B cell (primary cell): ENCODE results near the gene FAM53B. TPM values are rescaled to one million over a fixed set of nuclear protein-coding genes. Genes with fewer than 3 reads are reported as not detected.

Experiments
- ATAC-seq: fragments of 200-7000 bp; cut with Tn5 transposase; one replicate; pipeline ENCODE4 v1.10.0; 2021; ENCODE audit warnings: low read depth, mild to moderate bottlenecking, moderate number of reproducible peaks, moderate library complexity
- CTCF ChIA-PET: fragments of 350-600 bp; sonication (Branson Sonifier 250); formaldehyde crosslinking; loops from one replicate; lab custom pipeline; 2021; ENCODE audit warnings: antibody characterized with exemption, inconsistent platforms; lab: Charles Lee
- POLR2A ChIA-PET: fragments of 350-600 bp; sonication (Branson Sonifier 250); formaldehyde crosslinking; loops from one replicate; lab custom pipeline; 2021; ENCODE audit warnings: antibody characterized with exemption; lab: Charles Lee
- DNase-seq: peaks from one replicate; pipeline ENCODE4 v3.0.0; 2013
- H2AFZ ChIP-seq: 2 replicates; pipeline ENCODE4 v1.6.1; 2012; ENCODE audit warnings: mild to moderate bottlenecking, low read depth, low read length; ENCODE audit not compliant: insufficient read depth, poor library complexity, severe bottlenecking
- H3K27ac ChIP-seq, 2 donors: 1 replicate in 1 of 2; 2 replicates in 1 of 2; pipeline ENCODE4 v1.5.1; 2012 to 2013; ENCODE audit warnings: low read length in 2 of 2, mild to moderate bottlenecking in 2 of 2, moderate library complexity in 1 of 2
- H3K27me3 ChIP-seq, 4 experiments: fragments of 200-600 bp in 1 of 4; sonication (generic) in 1 of 4; replicated peaks in 1 of 4; 1 replicate in 2 of 4; 2 replicates in 2 of 4; pipeline versions ENCODE4 v1.6.1 to v1.7.0; 2013 to 2016; ENCODE audit warnings: low read length in 3 of 4, mild to moderate bottlenecking in 2 of 4, mixed read lengths in 1 of 4, moderate library complexity in 1 of 4; ENCODE audit not compliant: insufficient read depth in 4 of 4, control insufficient read depth in 3 of 4; ENCODE audit errors: control extremely low read depth in 1 of 4
- H3K36me3 ChIP-seq, 2 experiments: replicated peaks in 1 of 2; 1 replicate in 1 of 2; 2 replicates in 1 of 2; pipeline versions ENCODE4 v1.6.1 to v1.7.1; 2013; ENCODE audit warnings: low read length in 1 of 2; ENCODE audit not compliant: insufficient read depth in 2 of 2, control insufficient read depth in 1 of 2; ENCODE audit errors: control extremely low read depth in 1 of 2, extremely low read depth in 1 of 2
- H3K4me1 ChIP-seq, 2 donors: fragments of 200-600 bp in 1 of 2; sonication (generic) in 1 of 2; 1 replicate in 1 of 2; 2 replicates in 1 of 2; pipeline versions ENCODE4 v1.5.1 to v1.6.1; 2013 to 2017; ENCODE audit warnings: low read length in 2 of 2; ENCODE audit not compliant: control insufficient read depth in 2 of 2, insufficient read depth in 2 of 2
- H3K4me2 ChIP-seq: replicated peaks from 2 replicates; pipeline ENCODE3; 2012; ENCODE audit warnings: mild to moderate bottlenecking, low read depth, low read length; ENCODE audit not compliant: poor library complexity, severe bottlenecking
- H3K4me3 ChIP-seq, 5 experiments: fragments of 200-600 bp in 1 of 5; sonication (generic) in 1 of 5; 1 replicate in 3 of 5; 2 replicates in 2 of 5; pipeline versions ENCODE4 v1.5.1 to v1.7.0; 2011 to 2016; ENCODE audit warnings: low read length in 4 of 5, mild to moderate bottlenecking in 4 of 5, low read depth in 2 of 5, control low read depth in 1 of 5, moderate library complexity in 1 of 5; ENCODE audit not compliant: insufficient read depth in 1 of 5; ENCODE audit errors: control extremely low read depth in 1 of 5, extremely low read depth in 1 of 5
- H3K79me2 ChIP-seq: fragments of 200-600 bp; sonication (generic); one replicate; pipeline ENCODE4 v1.6.0; 2016; ENCODE audit warnings: low read length; ENCODE audit not compliant: control insufficient read depth, insufficient read depth
- H3K9ac ChIP-seq: fragments of 200-600 bp; sonication (generic); 2 replicates; pipeline ENCODE4 v1.6.1; 2017; ENCODE audit warnings: mild to moderate bottlenecking, low read length, moderate library complexity
- H3K9me3 ChIP-seq, 3 donors: one replicate each; pipeline versions ENCODE4 v1.6.1 to v1.7.1; 2013; ENCODE audit warnings: low read length in 2 of 3; ENCODE audit not compliant: control insufficient read depth in 2 of 3, insufficient read depth in 1 of 3; ENCODE audit errors: control extremely low read depth in 1 of 3
- H4K20me1 ChIP-seq: 2 replicates; pipeline ENCODE4 v1.6.0; 2012; ENCODE audit warnings: mild to moderate bottlenecking, low read length; ENCODE audit not compliant: insufficient read depth, control insufficient read depth, poor library complexity, severe bottlenecking
- H3K27ac Mint-ChIP-seq: one replicate; pipeline ENCODE4 v1.8.0; 2021; ENCODE audit warnings: mixed read lengths
- H3K27me3 Mint-ChIP-seq: one replicate; pipeline ENCODE4 v1.8.0; 2021; ENCODE audit warnings: mixed read lengths
- H3K4me1 Mint-ChIP-seq: one replicate; pipeline ENCODE4 v1.8.0; 2021; ENCODE audit warnings: mixed read lengths
- H3K4me3 Mint-ChIP-seq: one replicate; pipeline ENCODE4 v1.8.0; 2021; ENCODE audit warnings: mixed read lengths
- H3K9me3 Mint-ChIP-seq: one replicate; pipeline ENCODE4 v1.8.0; 2022; ENCODE audit warnings: mixed read lengths; ENCODE audit not compliant: insufficient read depth
- CTCF ChIP-seq: fragments of 200-600 bp; IDR thresholded peaks from one replicate; pipeline ENCODE4 v1.8.0; 2022; ENCODE audit warnings: antibody characterized with exemption, mild to moderate bottlenecking
- EZH2 ChIP-seq: IDR thresholded peaks from 2 replicates; pipeline ENCODE4 v1.6.1; 2012; ENCODE audit warnings: borderline replicate concordance, low read depth, mild to moderate bottlenecking, moderate library complexity, low read length; ENCODE audit not compliant: insufficient read depth, poor library complexity, severe bottlenecking
- WGBS: methylation state at CpG from one replicate; pipeline ENCODE4 v1.1.5; 2013; ENCODE audit warnings: missing lambda C conversion rate; ENCODE audit not compliant: insufficient coverage; 5-methylcytosine and 5-hydroxymethylcytosine counted together
- intact Hi-C: fragments of 100-400 bp; cut with micrococcal nuclease; formaldehyde crosslinking; loops from one replicate; pipeline ENCODE4 v1.10.0; 2022
- polyA plus RNA-seq: library from polyadenylated mRNA; depleted of rRNA; stranded (reverse); fragments of >200 nt; gene quantifications from 2 replicates; pipeline ENCODE4 v1.2.3, GENCODE V29; 2012
- total RNA-seq, 2 donors: library from RNA; stranded (reverse); fragments of 120-200 nt in 1 of 2; gene quantifications; 1 replicate in 1 of 2; 2 replicates in 1 of 2; pipeline versions ENCODE4 v1.2.3 to v1.2.4, GENCODE V29; 2013 to 2022

Gene FAM53B
- total and polyA plus RNA-seq, 2 donors (not counting 1 experiment from before 2014, with no cell fraction given): 51.2 to 186 TPM

GRCh38 chr10:124742413-124743190 lies 1.6 kb downstream of the FAM53B start:
- H3K9me3 ChIP-seq: no peaks in the 10 kb centered on the region
- no peaks in the 10 kb centered on the region for H3K27me3 Mint-ChIP-seq
- CTCF ChIA-PET: interaction anchor here (0.6 to 7.9 kb wide), 24 partner anchors 18 to 218 kb away, joined by 3 to 357 read pairs (median 22); partner anchors contain the start of gene EEF1AKMT2
- peaks cover 0 to 6% of the 10 kb centered on the region in 2 experiments for H3K36me3 ChIP-seq
- H3K27ac ChIP-seq: peak overlapping the region; percentile 79 to 98
- H3K4me2 ChIP-seq: peak overlapping the region; percentile 90
- H3K27ac Mint-ChIP-seq: peak overlapping the region; percentile 98
- DNase-seq: peak; percentile 43
- H3K79me2 ChIP-seq: peaks cover 66% of the 10 kb centered on the region
- peaks cover 48 to 61% of the 10 kb centered on the region in 2 donors for H3K4me1 ChIP-seq
- peak overlapping the region; percentile 29 for H2AFZ ChIP-seq
- peak overlapping the region; percentile 93 for H3K4me3 Mint-ChIP-seq
- peaks cover 61% of the 10 kb centered on the region for H3K4me1 Mint-ChIP-seq
- POLR2A ChIA-PET: interaction anchor here (0.6 to 3.6 kb wide), 17 partner anchors 17 to 210 kb away, joined by 3 to 62 read pairs (median 5); no protein-coding TSS in a partner anchor
- 7% methylated on average over 31 of the region's 42 CpGs for WGBS
- intact Hi-C loops: loop anchor here (2.0 to 10.0 kb wide), 2 partner anchors 512 to 648 kb away; partner anchors contain the start of gene CHST15
- no peak for ATAC-seq
- H3K4me3 ChIP-seq: peak overlapping the region; percentile 66 to 92 (median 78)
- H4K20me1 ChIP-seq: peaks cover 28% of the 10 kb centered on the region
- H3K9me3 Mint-ChIP-seq: no peaks in the 10 kb centered on the region
- H3K9ac ChIP-seq: peak overlapping the region; percentile 79
- TF ChIP-seq CTCF (no peak), EZH2 (no peak)
- H3K27me3 ChIP-seq: no peaks in the 10 kb centered on the region
